ENCODE measurements around the gene KIAA1210.

KIAA1210 gene

DNA sequence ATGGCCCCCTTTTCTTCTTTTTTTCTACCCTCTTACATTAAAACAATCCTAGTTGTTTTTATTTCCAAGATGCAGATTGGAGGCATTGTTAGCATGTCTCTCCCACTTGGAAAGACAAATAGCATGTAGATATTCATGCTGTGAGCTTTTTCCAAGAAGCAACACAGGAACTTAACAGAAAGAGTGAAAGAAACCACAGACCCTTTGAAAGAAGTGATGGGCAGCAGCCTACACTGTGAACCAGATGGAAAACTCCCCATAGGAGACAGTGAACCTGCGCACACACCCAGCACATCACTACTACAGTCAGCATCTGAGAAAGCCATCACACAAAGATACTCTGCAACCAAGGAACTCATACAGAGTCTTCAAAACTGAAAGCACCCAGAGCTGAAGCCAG lies 37.0 kb downstream of the KIAA1210 start:
- DNase-seq (ENCODE audit: low read depth), result no peak

DNA sequence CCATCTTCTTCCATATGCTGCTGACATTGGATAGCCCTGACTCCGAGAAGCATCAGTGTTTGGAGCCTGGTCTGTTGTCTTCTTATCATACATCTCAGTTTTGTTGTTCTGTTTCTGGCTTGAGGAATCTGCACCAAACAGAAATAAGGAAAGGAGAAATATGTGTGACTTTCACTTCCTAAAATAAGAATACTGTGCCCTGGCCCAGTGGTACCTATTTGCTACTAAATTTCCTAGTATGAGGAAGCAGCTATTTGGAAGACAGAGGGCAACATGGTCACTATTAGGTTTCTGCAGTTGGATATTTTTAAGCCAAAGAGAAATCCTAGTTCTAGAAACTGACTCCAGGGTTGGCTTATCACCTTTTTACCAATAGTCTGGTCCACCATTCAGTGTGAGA lies 38.0 kb downstream of the KIAA1210 start:
- DNase-seq (ENCODE audit: low read depth), result no peak

GRCh38 chrX:119087121-119087520 lies 40.5 kb downstream of the KIAA1210 start:
- DNase-seq (ENCODE audit: low read depth), result no peak

- no peak for DNase-seq (ENCODE audit: low read depth)
These were observed 42.8 kb downstream of the KIAA1210 start for GRCh38 chrX:119084766-119085165.

DNA sequence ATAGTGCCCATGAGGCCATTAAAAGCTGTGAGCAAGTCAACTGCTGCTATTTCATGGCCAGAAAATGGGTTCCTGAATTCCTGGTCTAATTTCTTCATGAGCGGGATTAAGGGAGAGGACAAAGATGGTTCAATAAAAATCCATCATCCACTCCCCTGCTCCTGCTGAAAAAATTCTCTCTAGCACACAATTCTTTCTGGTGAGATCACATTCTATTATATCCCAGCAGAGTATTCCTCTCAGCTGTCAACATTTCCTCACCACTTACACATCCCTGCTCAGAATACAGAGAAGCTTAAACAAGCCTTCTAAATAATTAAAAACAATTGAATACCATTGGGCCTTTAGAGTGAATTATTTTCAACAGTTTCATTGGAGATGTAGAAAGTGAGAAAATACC lies 45.3 kb downstream of the KIAA1210 start:
- no peak for DNase-seq (ENCODE audit: low read depth)

GRCh38 chrX:119075270-119076025 lies 52.2 kb downstream of the KIAA1210 start:
- DNase-seq (ENCODE audit: low read depth), result no peak

GRCh38 chrX:119073911-119074310 lies 53.7 kb downstream of the KIAA1210 start:
- DNase-seq (ENCODE audit: low read depth), result no peak

DNA sequence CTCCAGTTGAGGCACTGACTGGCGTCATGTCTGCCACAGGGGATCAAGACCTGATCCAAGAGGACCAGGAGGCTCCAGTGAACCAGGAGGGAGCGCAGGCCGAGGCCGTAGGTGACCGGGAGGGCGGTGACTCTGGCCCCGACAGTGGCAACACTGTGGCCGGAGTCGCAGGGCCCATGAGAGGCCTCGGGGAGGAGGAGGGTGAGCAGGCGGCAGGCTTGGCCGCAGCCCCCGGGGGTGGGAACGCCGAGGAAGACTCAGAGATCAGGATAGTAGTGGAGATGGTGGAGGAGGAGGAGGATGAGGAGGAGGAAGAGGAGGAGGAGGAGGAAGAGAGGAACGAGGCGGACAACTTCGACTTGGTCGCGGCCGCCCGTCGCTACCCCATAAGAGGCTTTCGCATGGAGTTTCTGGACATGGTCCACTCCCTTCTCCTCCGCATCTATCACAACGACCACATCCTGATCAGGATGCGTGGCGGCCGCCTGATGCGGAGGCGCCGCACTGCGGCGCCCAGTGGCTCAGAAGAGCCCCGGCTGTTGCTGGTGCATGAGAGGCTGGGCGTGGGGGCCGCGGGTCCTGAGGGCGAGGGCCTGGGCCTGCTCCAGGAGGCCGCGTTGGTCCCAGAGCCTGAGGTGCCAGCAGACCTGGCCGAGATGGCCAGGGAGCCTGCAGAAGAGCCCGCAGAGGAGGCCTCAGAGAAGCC lies 54.3 kb downstream of the KIAA1210 start:
- DNase-seq (ENCODE audit: low read depth), result no peak

DNA sequence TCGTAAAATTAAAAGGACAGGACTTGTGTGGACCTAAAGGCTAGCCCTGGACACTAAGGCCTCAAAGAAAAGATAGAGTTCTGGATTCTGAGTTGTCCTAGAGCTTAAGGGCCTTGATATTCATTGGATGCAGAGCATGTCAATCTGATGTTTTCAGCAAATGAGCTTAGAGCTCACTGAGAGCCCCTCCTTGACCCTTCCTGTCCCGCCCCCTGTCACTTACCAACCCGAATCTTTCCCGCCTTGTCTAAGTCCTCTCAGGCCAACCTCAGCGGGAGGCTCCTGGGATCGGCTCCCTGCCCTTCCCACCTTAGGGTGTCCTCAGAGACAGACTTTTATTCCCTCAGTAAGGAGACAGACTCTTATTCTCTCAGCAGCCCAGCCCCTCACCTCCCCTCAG lies 54.9 kb downstream of the KIAA1210 start, which contains the start of gene CT47C1:
Gene CT47C1, plus strand, starts transcription at position 250 of the 400 bp plus-strand sequence. CDS start 233 bp downstream, outside the sequence.
- DNase-seq (ENCODE audit: low read depth), result peak; percentile 3

DNA sequence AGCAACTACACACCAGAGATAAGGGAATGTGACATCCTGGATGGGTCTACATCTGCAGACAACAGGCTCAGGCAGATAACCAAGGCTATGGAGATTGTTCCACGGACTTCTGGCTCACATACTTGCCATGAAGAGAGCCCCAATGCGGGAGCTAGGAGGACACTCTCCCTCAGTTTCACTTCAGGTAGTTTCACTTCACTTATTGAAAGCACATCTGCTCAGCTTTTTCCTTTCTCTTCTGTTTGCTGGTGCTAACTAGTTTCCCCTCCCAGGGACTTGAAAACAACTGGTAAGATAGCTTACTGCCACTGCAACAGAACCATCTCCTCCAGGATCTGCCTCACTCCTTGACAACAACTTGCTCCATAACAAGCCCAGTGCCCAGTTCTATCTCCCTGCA lies 56.2 kb downstream of the KIAA1210 start:
- no peak for DNase-seq (ENCODE audit: low read depth)

DNA sequence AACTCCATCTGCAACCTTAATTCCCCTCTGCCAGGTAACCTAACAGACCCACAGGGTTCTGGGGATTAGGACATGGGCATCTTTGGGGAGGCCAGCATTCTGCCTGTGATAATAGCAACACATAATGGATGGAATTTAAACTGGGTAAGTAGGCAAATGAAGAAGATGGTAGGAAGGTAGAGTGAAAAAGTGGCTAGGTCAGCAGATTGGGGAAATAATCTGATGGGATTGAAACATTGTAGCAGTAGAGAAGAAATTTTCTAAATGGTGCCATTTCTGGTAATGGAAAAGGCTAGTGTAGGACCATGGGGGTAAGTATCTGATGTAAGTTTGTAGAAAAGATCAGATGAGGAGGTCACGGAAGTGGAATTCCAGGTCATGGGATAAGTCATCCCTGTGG lies 57.9 kb downstream of the KIAA1210 start:
- DNase-seq (ENCODE audit: low read depth), result no peak

GRCh38 chrX:119069128-119069527 lies 58.5 kb downstream of the KIAA1210 start:
- DNase-seq (ENCODE audit: low read depth), result no peak

DNA sequence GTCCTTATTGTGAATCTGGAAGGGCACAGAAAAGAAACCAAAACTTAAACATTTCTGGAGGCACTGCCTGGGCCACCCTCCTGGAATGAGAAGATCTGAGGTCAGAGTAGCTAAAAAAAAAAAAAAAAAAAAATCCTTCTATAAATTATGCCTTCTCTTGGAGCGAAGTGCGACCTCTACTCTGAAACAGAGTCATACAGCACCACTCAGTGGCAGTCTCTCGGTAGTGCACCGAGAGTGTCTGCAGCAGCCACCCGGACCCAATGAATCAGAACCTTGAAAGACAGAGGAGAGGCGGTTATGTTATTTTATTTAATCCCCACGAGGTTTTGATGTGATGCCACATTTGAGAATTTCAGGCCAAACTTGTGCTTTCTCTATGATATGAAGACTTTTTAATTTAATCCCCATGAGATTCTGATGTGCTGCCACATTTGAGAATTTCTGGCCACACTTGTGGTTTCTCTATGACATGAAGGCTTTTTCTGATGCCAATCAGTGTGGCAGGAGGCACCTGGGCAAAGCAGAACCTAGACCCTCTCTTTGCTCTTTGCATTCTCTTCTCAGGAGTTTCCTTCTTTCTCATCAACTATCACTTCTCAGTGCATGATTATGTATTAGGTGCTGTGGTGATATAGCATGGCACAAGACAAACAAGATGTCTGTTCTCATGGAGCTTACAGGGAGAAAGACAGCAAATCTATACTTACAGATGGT lies 60.4 kb downstream of the KIAA1210 start:
- peak; percentile 43 for DNase-seq (ENCODE audit: low read depth)

- DNase-seq (ENCODE audit: low read depth), result no peak
These were observed 64.2 kb downstream of the KIAA1210 start for GRCh38 chrX:119063428-119063827.

DNA sequence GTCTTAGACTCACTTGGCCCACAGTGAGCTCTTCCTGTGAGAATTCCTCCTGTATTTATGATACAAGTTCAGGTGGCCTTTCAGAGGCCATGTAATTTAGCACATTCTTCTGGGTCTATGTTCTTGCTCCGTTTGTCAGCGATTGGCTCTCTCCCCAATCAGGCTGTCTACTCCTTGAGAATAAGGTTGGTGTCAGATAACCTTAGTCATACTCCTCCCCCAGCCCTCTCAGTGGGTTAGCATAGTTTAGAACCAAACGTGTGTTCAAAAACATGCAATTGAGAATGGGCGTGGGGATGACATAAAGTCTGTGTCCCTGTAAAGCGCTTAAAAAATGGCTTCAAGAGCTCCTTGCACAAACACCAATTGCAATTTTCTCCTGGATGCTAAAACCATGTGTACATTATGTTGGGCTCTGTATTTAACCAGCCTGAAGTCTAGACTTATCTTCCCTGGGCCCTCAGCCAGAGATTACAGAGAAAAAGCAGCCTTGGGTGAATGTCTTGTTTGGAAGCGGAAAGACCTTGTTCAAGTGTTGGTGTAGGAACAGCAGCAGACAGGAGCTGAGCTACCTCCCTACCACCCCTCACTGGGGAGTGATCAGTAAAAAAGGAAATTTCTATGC lies 64.8 kb downstream of the KIAA1210 start:
- DNase-seq (ENCODE audit: low read depth), result peak; percentile 10

DNA sequence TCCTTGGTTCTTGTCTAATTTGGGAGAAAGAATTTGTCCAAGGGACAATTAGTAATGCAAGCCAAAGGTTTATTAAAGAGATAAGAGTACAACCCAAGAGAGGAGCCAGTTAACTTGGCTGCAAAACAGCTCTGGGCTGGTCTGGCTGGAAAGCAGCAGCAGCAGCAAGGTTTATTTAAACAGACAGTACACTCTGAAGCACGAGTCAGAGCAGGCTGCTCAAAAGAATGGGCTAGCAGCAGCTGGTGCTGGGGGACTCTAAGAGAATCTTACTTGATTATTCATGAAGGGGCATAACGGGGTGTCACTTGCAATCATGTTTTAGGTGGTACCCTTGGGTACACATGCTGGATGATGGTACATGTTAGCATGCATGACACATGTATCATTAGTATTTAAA lies 71.9 kb downstream of the KIAA1210 start:
- DNase-seq (ENCODE audit: low read depth), result no peak

DNA sequence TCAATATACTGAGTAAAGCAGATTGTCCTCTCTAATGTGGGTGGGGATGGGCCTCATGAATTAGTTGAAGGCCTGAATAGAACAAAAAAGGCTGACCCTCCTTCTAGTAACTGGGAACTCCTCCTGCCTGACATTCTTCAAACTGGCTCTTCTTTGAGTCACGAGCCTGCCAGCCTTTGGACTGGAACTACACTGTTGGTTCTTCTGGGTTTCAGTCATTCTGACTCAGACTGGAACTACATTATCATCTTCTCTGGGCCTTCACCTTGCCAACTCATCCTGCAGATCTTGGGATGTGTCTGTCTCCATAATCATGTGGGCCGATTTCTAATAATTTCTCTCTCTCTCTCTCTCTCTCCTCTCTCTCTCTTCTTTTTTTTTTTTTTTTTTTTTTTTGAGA lies 81.7 kb downstream of the KIAA1210 start:
- no peak for DNase-seq (ENCODE audit: low read depth)

GRCh38 chrX:119042996-119043395 lies 84.6 kb downstream of the KIAA1210 start:
- DNase-seq (ENCODE audit: low read depth), result no peak

DNA sequence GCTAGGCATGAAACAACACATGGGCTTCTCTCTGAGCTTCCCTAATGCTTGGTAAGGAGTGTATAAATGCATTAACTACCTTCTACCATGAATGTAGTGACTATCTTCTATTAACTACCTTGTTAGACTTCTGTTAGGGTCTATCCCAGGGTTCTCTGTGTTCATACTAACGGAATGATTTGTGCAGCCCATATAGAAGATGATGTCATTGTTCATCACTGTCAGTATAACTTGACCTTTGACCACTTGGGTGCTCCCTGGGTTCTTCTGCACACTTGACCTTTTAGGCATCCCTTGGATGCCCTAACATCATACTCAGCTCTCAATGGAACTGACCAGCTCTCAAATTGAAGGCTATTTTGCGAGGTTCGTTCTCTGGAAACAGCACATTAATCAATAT lies 85.6 kb downstream of the KIAA1210 start:
- no peak for DNase-seq (ENCODE audit: low read depth)

DNA sequence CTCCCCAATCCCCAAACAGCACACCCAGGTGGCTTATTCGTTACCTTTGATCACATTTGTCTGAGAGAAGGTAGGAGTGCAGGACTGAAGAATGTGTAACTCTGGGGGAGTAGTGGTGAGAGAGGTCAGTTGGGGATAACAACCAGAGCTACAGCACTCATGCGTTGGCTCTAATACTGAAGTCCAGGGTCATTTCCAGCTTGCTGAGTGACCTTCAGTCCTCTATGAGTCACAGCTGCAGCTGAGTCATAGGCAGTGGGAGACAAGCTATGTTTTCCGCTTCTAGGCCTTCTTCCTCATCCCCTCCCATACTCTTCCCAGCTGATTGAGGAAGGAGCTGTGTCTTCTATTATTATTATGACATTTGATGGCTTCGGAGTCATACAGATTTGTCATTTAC lies 86.4 kb downstream of the KIAA1210 start:
- DNase-seq (ENCODE audit: low read depth), result peak; percentile 83

DNA sequence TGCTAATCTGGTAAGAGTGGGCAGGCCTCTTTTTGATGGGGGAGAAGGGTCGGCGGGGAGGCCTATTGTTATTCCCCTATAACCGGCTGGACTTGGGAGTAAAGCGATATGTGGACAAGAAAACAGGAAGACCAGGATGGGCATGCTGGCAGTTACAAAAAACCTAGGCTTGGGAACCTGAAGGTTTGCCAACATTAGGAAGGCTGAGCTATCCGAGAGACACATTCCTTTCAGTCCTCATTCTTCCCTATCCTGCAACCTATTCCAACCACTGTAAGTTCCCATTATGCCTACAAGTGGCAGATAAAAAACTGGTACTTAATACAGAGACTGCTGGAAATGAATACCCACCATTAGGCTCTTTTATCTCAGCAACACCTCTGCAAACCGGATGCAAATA lies 87.2 kb downstream of the KIAA1210 start:
- DNase-seq (ENCODE audit: low read depth), result no peak

Data from amniotic epithelial cell (primary cell).